ENCODE measurements around the gene EFEMP2.

Gene EFEMP2

DNA sequence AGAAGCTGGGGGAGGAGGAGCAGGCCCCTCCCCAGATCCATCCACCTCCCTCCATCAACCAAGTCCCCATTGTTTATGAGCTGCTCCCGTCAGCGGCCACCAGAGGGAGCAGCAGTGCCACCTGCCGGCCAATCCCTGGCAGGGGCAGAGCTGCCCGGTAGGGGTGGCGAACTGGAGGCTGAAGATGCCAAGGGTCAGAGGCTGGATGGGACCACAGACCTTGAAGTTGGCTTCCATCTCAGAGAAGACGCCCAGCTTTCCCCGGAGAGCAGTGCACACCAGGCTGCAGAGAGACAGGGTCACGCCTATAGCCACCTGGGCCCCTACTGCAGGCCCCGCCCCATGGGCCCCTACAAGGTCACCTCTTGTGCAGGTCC lies 12.1 kb upstream of the EFEMP2 start:
- peak; percentile 70 for DNase-seq

DNA sequence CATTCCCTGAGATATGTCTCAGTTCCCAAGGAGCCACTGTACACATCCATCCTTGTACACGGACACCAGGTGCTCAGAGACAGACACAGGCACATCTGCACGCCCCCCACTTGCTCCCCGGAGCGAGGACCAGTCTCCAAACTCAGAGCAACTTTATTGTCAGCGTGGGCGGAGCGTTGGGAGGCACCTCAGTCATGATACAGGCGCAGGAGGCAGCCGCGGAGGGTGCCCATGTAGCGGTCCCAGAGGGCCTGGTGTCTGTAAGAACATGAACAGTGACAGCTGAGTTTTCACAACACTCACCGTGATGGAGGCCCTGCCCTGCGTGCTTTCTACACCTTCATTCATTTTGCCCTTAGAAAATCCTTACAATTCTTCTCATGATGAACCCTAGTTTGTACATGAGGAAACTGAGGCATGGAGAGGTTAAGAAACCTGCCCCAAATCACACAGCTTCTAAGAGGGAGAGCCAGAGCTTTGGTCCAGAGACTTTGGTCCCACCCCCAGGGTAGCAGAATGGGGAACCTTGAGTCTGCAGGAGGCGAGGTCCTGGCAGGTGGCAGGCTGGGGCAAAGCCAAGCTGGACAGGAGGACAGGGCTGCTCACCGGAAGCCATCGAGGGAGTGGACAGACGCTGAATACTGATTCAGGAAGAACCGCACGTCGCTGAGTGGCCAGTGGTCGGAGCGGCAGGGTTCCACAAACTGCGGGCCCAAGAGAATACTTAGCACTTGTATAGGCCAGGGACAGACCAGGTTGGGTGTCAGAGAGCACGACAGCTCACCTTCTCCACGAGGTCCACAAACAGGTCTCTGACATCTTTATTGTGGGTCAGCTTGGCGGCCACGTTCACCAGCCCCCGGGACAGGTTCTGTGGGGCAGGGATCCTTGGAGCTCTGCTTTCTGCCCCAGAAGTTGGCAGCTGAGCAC lies 11.5 kb upstream of the EFEMP2 start:
- DNase-seq, result no peak

DNA sequence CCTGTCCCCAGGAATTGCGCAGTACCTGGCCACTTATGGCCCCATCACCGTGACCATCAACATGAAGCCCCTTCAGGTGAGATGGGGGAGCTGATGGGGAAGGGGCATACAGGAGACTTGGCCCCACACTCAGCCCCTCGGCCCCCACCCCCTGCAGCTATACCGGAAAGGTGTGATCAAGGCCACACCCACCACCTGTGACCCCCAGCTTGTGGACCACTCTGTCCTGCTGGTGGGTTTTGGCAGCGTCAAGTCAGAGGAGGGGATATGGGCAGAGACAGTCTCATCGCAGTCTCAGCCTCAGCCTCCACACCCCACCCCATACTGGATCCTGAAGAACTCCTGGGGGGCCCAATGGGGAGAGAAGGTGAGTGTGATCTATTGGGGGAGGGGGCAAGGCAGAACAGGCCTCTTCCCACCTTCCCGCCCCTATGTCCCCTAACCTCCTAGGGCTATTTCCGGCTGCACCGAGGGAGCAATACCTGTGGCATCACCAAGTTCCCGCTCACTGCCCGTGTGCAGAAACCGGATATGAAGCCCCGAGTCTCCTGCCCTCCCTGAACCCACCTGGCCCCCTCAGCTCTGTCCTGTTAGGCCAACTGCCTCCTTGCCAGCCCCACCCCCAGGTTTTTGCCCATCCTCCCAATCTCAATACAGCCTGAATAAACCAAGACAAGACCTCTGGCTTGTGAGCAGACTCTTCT lies 10.6 kb upstream of the EFEMP2 start:
- no peak for DNase-seq

DNA sequence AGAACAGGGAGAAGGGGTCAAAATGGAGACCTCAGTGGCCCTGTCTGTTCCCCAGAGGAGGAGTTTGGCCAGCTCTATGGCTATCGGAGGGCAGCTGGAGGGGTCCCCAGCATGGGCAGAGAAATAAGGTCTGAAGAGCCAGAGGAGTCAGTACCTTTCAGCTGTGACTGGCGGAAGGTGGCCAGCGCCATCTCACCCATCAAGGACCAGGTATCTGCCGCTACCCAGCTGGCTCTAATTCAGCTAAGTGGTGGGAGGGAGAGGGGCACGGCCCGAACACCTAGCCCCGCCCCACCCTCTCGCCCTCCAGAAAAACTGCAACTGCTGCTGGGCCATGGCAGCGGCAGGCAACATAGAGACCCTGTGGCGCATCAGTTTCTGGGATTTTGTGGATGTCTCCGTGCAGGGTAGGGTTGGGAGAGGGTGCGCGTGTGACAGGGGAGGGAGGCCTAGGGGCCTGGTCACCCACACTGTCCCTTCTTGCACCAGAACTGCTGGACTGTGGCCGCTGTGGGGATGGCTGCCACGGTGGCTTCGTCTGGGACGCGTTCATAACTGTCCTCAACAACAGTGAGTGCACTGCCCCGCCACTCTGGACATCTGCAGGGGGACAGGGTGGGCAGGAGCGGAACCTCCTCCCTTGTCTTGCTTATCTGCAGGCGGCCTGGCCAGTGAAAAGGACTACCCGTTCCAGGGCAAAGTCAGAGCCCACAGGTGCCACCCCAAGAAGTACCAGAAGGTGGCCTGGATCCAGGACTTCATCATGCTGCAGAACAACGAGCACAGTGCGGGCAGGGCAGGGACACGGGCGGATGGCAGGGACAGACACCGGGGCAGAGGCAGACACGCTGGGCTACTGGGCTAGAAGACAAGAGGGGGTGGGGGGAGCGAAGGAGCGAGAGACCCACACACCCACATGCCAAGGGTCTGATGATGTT lies 9.8 kb upstream of the EFEMP2 start:
- DNase-seq, result no peak

DNA sequence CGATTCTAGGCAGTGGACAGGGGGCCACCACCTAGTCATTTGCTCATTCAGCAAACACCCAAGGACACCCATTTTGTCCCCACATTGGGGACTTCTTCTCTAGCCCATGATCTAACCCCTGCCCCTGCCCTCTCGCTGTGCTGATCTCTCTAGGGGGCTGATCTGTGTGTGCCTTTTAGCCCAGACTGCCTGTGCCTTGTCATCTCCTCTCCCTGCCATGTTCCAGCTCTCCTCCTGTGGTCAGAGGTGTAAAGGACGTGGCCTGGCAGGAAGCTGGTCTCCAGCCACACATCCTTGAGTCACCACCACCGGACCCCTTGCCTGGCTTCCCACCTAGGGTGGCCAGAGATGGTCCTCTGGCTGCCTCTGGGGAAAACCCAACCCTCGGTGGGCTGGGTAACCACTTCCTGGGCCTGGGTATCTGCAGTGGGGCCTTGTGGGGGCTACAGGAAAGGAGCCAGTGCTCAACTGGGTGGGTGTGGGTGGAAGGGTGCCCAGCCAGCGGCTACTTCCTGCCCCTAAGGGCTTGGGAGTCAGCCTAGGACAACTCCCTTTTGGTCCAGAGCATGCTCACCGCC lies 8.3 kb upstream of the EFEMP2 start:
- DNase-seq, result peak; percentile 51

DNA sequence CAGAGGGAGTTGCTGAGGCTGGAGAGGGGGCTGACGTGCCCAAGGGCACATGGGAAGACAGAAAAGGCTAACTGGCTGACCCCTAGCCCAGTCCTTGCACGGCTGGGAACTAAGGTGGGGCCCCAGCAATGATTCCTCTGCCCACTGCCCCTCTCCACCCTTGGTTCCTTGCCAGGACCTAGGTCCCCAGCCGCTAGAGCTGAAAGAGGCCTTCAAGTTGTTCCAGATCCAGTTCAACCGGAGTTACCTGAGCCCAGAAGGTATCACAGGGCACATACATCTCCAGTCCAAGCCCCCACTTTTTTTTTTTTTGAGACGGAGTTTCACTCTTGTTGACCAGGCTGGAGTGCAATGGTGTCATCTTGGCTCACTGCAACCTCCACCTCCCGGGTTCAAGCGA lies 7.4 kb upstream of the EFEMP2 start:
- no peak for DNase-seq

DNA sequence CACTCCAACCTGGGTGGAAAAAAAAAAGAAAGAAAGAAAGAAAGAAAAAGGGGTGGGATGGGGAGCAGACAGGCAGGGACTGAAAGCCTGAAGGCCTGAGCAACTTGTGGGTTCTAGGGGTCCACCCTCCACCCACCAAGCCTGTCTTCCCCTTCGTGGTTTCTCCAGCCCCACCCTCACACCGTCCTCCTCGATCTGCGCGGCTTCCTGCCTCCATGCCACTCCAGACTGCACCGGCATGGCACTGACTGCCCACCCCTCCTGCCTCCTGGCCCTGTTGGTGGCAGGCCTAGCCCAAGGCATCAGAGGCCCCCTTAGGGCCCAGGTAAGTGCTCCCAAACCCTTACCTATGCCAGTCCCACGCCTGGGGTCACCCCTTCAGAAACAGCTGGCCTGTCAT lies 7.0 kb upstream of the EFEMP2 start, which contains the start of gene CTSW:
Gene CTSW (plus strand): TSS at position 221 of the 400 bp plus-strand sequence. CDS start 18 bp downstream, at position 239.
- no peak for DNase-seq

DNA sequence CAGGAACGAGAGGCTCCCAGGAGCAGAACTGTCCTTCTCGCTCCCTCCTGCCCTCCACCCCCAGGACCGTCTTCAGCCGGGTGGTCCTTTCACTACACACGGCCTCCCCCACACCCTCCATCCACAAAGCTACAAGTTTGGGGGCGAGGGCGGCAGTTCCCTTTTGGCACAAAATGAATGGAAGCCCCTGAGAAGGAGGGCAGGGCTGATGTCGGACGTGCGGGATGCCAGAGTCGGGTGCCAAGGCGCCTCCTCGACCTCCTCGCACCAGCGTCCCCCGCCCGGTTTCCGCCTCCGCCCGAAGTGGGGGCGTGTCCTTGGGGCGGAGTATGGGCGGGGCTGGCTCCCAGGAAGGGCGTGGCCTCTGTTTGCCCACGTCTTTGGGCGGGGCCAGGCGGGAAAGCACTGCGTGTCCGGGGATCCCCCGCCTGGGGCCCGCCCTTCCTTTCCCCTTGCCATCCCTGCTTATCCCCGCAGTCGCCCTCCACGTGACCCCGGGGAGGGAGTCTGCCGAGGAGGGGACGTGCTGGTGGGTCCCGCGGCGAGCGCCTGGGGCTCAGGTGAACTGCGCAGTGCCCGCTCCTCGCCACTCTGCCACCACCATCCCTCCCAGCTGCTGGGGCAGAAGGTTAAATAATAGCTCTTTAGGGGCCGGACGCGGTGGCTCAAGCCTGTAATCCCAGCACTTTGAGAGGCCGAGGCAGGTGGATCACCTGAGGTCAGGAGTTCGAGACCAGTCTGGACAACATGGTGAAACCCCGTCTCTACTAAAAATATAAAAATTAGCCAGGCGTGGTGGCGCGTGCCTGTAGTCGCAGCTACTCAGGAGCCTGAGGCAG lies 937 bp upstream of the EFEMP2 start:
- DNase-seq, result peak; percentile 94

DNA sequence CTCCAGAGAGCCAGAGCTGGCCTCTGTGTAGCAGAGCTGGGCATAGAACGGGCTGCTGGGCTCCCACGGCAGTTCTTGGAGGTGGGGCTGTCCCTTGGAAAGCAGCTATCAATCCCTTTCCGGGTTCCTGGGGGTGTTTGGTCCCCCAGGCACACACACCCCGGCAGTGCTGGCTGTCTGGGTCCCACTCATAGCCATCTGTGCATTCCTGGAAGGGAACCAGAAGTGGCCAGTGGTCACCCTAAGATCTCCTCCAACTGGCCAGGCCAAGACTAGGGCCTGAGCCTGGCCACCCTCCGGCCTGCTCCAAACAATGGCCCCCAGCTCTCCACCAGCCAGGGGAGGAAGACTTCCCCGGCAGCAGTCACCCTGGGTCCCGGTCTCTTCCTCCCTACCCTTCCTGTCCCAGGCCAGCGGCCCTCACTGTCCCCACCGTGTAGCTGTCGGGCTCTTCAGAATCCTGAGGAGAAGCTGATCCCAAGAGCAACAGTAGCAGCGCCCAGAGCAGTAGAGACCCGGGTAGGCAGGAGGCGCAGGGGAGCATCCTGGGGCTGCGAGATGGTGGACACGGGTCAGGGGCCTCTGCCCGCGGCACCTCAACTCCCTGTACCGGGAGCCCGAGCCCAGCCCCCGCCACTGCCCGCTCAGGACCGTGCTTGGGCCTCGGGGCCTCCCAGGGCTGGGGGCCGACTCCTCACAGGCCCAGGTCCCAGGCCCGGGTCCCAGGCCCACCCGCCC lies 620 bp downstream of the EFEMP2 start:
- DNase-seq, result peak; percentile 62

DNA sequence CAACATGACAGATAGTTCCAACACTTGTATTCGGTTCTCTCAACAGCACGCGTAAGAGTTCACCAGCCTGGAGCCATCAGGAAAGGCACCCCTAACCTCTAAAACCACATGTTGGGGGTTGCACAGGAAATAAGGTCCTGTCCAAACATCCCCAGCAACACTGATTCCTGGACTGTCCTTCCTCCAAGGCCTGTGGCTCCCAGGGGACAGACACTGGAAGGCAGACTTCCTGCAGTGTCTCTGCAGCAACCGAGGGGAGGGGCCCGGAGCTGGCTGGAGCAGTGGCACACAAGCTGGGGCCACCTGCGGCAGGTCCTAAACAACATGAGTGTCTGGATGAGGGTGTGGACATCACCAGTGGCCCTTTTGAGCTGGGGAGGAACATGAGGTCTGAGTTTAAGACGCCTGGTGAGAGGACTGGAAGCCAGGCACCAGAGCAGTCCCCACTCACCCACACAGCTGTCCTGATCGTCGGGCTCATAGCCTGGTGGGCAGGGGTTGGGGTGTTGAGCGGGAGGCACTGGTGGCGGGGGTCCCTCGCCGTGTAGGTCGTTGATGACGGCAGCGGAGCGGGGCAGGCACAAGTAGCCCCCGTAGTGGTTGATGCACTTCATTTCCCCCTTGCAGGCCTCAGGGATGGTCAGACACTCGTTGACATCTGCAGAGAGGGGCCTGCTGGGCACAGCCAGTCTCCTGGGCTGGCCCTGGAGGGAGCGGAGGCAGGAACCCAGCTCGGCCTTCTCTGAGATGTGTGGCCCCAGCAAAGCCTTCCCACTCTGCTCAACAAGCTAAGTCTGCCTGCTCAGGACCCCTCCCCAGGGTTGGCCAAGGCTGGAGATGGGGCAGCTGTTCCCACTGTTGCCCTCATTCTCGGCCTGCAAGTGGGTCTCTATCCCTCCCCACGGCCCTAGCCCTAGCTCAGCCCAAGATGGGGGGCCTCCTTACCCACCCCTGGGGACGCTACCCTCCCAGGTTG lies 1.6 kb downstream of the EFEMP2 start:
- DNase-seq, result no peak

DNA sequence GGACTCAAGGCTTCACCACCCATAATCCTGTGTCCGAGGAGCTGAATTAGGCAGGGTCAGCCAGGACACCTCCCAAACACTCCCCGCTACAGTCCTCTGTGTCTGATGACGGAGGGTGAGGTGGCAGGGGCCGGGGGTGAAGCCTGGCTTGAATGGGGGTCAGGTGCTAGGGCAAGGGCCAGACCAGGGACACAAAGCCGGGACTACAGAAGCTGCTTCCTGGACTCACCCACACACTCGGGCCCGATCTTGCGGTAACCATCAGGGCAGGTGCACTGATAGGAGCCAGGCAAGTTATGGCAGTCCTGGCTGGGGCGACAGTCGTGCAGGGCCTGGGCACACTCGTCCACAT lies 2.3 kb downstream of the EFEMP2 start:
- no peak for DNase-seq

DNA sequence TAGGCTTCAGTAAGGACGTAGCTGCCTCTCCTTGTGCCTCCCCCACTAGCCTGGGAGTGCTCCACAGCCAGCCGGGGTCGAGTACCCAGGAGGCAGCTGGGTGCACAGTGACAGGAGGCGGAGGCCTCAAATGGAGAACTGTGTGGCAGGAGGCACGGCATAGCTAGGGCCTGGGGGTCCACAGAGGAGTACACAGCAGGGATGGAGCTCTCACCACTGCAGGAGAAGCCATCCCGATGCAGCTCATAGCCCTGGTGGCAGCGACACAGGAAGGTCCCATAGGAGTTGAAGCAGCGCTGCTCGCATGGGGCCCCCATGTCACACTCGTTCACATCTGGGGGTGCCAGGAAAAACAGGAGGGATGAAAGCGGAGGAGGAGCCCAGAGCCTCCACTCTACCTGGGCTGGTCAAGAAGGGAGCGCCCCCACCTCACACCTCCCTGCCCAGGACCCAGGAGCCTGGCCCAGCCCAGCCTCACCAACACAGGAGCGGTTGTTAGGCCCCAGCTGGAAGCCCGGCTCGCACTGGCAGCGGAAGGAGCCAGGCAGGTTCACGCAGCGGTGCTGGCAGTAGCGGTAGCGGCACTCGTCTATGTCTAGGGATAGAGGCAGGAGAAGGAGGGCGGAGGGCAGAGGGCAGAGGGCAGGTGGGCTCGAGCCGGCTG lies 2.8 kb downstream of the EFEMP2 start:
- DNase-seq, result no peak

DNA sequence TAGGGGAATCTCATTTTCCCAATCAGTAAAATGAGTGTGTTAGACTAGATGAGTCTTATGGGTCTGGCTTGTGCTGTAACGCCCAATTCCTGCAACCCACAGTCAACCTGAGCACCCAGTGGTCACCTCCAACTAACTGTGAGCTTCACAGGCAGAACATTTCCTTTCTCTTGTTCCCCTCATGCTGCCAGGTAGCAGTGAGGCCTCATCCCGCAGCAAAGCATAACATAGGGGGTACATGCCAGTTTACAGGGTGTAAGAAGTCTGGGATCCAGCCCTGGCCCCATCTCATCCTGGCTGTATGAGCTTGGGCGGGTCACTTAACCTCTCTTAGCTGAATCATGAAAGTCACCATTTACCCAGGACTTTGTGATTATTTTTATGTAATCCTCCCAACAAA lies 3.7 kb downstream of the EFEMP2 start:
- no peak for DNase-seq

DNA sequence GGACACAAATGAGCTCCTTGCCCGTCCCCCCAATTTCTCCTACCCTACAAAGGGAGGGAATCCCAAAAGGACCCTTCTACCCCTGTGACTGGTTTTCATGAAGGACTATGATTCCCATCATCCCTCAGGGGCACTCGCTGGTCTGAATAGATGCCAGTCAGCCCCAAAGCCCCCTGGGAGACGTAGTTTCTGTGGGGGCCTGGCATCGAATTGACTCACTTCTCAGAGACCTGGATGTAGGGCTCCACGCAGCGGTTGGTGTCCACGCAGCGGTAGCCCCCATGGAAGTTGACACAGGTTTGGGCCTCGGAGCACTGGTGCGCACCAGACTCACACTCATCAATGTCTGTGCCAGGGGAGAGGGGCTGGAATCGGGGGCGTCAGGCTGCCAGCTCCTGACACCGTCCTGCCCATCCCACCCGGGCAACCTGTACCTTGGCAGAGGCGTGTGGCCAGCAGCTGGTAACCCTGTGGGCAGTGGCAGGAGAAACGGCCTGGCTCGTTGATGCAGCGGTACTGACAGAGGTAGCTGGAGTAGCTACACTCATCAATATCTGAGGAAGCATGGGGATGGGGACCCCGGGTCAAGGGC lies 4.4 kb downstream of the EFEMP2 start:
- no peak for DNase-seq

DNA sequence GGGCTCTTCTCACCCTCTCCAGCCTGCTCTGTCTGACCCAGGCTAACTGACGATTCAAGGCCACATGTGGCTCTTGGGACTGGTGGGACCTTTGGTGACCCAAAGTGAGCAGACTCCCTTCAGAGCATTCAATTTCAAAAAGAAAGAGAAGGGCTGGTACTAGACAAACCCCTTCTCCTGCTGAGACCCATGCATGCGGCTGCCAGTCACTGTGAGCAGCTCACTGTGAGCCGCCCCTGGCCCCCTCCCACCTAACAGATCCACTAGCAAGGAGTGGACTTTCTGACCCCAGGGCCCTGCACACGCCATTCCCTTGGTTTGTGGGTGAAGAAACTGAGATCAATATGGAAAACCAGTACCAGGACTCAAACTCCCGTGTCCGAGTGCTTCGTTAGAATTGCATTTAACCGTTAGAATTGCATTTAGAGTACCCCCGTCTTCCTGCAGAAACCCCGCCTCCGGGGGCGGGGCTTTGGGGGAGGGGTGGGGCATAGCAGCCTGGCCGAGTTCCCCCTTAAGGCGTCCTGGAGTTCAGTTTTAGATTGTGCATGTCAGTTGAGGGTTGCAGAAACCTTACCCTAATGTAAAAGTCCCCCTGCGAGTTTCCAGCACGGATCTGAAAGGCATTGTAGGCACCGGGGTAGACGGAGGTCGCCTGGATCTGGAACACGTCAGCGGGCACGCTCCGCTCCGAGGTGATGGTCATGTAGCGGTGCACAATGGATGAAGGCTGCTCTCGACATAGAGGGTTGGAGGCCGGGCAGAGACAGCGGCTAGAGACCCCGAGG lies 5.1 kb downstream of the EFEMP2 start:
- no peak for DNase-seq

DNA sequence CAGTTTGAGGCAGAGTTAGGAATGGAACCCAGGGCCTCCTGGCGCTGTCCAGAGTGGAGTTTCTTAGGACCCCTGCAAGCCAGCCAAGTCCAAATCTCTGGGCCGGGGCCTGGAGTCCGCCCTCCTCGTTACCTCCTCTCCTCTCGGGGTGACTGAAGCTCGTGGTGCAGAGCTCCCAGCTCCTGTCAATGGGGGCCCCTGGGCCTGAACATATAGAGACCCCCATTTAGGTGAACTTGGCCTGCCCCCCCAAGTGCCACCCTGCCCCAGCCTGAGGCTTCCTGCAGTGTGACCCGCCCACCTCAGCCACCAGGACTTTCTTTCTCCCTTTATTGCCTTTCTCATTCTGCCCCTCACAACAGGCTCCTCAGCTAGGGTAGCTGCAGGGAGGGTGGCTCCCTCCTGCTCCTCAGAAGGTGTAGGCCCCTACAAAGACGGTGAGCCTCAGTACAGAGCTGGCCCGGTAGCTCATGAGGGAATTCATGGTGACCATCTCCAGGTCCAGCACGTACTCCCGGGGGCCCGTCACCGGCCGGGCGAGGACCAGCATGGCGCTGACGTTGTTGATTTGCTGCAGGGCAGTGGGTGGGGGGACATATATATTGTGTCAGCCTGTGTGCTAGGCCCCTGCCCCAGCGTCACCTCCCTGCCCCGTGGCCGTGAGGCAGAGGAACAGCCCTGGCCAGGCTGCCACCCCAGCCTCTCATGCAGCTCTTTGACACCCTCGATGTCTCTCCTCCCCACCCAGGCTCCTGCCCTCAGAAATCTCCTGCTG lies 5.9 kb downstream of the EFEMP2 start:
- DNase-seq, result no peak

DNA sequence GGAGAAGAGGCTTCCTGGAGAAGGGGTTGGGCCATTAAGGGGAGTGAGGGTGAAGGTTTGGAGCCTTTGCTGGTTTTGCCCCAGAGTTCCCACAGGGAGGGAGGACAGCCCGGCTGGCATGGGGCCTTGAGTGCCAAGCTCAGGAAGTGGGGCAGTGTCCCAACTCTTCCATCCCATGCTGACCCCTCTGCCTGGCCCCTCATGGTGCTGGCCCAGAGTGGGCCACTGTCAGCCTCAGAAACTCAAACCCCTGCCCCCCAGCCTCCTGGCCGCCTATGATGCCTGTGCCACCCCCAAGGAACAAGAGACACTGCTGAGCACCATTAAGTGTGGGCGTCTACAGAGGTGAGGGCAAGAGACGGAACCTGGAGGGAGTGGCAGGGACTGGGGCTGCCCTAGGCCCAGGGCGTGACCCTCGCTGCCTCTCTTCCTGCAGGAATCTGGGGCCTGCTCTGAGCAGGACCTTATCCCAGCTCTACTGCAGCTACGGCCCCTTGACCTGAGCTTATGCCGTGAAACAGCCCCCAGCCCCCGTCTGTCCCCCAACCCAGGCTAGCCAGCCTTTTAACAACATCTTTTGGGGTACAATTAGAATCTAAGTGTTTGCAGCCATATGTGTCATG lies 6.9 kb downstream of the EFEMP2 start:
- no peak for DNase-seq

Data from EL (cell line).